ENCODE measurements around the gene FAM184A.

DNA sequence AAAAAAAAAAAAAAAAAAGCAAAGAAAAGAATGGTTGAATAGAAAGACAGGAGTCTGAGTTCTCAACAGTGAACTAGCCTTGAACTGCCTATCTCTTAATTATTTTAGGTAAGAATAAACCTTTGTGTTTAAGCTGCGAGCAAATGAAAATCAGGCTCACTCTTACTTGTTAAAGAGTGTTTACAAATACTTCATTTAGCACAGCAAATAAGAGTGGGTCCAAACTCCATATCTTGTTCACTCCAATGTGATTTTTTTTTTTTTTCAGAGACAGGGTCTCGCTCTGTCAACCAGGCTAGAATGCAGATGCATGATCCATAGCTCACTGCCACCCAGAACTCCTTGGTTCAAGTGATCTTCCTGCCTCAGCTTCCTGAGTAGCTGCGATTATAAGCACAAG lies 155.4 kb downstream of the FAM184A start:
- no peak for TF ChIP-seq POLR2AphosphoS5 (IDR thresholded peaks at IDR 0.05)
- TF ChIP-seq, protein P1, sequence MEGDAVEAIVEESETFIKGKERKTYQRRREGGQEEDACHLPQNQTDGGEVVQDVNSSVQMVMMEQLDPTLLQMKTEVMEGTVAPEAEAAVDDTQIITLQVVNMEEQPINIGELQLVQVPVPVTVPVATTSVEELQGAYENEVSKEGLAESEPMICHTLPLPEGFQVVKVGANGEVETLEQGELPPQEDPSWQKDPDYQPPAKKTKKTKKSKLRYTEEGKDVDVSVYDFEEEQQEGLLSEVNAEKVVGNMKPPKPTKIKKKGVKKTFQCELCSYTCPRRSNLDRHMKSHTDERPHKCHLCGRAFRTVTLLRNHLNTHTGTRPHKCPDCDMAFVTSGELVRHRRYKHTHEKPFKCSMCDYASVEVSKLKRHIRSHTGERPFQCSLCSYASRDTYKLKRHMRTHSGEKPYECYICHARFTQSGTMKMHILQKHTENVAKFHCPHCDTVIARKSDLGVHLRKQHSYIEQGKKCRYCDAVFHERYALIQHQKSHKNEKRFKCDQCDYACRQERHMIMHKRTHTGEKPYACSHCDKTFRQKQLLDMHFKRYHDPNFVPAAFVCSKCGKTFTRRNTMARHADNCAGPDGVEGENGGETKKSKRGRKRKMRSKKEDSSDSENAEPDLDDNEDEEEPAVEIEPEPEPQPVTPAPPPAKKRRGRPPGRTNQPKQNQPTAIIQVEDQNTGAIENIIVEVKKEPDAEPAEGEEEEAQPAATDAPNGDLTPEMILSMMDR (IDR thresholded peaks at IDR 0.05) = no peak
